SHP77 treated with DMSO at 0.1 percent for 48 hours (cell line): Measurements from ENCODE around the gene YEATS2.
"Not testable (repeated sequence)": the region's sequence is repeated elsewhere in the genome, so short reads cannot be mapped to it uniquely, and the experiment has no call there.

ENCODE experiments used
- DNase-seq: peaks from one replicate; lab custom pipeline; 2025; lab: John Stamatoyannopoulos, UW

Gene YEATS2

DNA sequence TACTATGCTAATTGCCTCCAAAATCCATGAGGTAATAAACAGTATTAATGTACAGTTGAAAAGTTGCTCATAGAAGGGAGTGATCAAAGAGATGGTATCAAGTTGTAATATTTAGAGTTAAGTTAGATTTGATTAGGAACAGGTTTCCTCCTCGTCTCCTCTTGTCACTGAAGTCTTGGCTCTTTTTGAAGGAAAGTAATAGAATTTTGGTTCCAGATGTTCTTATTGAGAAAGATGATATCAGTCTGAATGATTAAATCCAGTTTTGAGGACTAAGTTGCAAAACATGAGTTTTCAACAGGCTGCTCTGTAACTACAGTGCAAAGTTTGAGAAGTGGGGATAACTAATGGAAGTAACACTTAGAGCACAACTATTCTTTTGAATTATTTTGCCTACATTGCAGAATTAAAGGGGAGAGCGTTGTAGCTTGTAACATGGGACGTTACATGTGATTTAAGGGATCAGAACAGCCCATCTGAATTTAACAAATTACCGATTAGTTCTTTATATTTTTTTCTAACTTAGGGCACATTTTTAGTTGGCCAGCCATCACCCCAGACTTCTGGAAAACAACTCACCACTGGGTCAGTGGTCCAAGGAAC lies 79.5 kb downstream of the YEATS2 start:
- no peak for DNase-seq

DNA sequence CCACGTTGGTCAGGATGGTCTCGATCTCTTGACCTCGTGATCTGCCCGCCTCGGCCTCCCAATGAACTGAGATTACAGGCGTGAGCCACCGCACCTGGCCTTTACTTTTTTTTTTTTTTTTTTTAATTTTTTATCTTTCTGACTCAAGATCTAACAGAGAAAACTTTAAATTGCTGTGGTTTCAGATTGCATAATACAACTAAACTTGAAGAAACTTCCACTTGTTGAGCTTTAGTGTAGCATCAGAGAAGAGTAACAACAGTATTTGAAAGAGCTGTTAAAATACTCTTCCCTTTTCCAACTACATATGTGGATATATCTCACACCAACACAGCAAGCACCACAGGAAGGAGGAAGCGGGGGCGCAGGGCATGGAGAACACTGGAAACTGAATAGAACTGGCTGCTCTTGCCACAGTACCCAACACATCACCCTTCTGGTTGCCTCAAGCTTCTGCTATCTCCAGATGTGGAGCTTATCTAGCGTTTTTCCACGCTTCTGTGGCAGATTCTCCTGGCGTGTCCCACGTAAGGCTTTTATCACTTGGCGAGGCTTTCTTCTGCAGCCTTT lies 82.4 kb downstream of the YEATS2 start:
- DNase-seq, result no peak

DNA sequence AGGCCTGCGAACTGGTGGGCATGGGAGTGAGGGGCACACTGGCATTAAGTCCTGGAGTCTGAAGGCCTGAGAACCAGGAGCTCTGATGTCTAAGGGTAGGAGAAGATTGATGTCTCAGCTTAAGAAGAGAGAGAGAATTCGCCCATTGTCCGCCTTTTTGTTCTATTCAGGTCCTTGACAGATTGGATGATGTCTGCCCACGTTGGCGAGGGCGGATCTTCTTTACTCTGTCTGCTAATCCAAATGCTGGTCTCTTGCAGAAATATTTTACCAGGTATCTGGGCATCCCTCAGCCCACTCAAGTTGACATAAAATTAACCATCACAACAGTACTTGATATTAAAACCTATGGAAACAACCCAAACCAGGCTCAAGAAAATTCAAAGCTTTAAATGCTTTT lies 83.6 kb downstream of the YEATS2 start:
- no peak for DNase-seq

DNA sequence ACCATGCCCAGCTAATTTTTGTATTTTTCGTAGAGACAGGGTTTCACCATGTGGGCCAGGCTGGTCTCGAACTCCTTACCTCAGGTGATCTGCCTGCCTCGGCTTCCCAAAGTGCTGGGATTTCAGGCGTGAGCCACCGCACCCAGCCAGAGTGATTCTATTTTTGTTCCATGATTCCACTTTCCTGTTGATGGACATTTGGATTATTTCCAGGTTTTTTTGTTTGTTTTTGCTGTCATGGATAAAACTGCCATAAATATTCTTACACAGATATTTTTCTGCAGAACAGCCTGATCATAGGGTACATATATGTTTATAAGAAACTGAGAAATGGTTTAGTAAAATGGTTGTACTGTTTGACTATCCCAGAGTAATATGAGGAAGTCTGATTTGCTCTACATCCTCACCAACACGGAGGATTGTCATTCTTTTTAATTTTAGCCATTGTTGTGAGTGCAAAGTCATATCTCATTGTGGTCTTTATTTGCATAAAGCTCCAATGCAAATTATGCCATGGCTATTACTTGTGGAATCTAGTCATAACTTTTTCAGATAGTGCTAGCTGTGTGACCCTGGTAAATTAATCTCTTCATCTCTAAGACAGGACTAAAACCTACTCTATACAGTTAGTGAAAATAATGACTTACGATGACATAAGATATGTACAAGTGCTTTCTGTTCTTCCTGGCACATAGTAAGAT lies 85.1 kb downstream of the YEATS2 start:
- DNase-seq, result no peak

DNA sequence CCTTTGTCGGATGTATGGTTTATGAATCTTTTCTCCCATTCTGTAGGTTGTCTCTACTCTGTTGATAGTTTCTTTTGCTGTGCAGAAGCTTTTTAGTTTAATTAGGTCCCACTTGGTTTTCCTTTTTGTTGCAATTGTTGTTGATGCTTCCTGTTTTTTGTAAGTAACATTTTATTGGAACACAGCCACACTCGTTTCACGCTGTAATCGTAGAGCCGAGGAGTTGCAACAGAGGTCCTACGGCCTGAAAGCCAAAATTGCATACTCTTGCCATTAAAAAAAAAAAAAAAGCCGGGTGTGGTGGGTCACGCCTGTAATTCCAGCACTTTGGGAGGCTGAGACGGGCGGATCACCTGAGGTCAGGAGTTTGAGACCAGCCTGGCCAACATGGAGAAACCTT lies 86.9 kb downstream of the YEATS2 start:
- DNase-seq, result not testable (repeated sequence)

DNA sequence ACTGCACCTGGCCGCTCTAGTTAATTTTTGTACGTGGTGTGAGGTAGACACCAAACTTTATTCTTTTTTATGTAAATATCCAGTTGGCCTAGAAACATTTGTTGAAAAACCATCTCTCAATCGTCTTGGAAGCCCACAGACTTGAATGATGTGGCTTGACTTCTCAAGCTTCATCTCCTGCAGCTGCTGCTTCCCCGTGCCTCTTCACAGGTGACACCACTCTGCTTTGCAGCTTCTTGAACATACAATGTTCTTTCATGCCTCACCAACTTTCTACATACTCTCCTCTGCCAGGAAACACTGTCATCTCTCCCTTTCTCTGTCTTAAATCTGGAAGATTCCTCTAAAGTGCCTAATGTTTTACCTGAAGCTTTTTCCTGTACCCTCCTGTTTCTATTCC lies 92.2 kb downstream of the YEATS2 start:
- DNase-seq, result no peak

DNA sequence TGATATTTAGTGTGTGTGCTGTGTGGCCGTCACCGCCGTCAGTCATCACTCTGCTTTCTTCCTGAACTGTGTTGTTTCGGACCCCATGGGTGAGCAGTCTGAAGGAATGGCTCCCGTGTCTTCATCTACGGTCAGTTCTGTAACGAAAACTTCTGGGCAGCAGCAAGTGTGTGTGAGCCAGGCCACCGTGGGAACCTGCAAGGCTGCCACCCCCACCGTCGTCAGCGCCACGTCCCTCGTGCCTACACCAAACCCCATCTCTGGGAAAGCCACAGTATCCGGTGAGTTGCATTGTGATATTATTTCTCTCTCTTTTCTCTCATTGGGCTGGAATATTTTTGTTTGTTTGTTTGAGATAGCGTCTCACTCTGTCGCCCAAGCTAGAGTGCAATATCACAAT lies 93.1 kb downstream of the YEATS2 start:
- DNase-seq, result no peak

DNA sequence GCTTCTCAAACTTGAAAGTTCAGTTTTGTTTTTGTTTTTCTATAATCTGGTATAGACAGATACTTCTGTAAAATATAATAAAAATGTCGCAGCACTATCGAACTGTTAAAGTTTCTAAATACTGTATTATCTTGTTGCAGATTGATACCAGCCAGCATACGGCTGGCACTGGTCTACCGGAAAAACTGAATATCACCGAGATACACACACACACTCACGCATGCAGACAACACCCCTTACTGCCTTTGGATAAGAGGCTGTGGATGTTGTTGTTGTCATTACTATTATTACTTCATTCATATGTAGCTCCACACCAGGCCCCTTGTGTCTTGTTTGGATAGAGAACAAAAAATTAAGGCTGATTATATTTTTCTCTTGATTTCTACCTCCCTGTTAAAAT lies 95.4 kb downstream of the YEATS2 start:
- no peak for DNase-seq

DNA sequence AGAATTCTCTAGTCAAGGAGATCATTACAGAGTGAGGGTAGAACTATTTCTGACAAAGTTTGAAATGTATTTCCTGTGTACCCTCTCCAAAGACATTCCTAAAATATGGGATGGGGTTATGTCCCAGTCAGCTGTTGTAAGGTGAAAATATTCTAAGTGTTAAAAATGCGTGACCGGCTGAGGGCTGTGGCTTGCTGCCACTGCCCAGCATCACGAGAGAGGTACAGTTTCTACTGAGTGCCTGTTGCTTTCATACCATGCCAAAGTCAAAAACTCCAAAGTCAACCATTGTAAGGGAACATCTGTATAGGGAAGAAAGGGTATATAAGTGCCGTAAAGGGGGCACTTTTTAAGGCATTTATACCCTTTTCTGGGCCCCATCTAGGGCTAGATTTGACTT lies 96.9 kb downstream of the YEATS2 start:
- no peak for DNase-seq

DNA sequence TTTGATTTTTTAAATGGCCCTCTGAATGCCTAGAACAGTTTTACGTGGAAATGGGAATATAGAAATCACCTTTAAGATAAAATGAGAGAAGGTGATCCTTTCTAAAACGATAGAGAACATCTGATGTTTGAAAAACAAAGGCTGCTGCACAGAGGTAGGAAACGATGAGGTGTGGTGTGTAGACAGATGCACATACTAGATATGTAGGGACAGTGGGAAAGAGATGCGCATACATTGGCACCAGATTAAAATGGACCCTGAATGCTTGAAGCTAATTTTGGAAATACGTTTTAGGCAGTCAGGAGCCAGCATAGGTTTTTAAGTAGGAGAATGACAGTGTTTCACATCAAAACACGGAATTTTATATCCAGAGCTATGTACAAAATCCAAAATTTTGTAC lies 98.8 kb downstream of the YEATS2 start:
- no peak for DNase-seq

DNA sequence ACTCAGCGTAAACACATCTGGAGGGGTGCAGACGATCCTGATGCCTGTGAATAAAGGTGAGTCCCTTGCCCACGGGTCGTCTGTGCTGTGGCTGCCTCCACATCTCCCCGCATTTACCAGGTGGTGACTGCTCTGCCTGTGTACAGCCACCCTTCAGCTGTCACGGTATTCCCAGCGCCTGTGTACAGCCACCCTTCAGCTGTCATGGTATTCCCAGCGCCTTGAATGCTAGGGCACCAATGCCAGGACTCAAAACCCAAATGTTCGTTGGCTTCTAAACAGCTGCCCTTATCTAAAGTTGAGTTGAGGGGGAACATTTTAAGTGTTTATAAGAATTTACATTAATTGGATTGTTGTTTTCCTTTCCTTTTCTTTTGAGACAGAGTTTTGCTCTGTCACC lies 100.4 kb downstream of the YEATS2 start:
- no peak for DNase-seq

DNA sequence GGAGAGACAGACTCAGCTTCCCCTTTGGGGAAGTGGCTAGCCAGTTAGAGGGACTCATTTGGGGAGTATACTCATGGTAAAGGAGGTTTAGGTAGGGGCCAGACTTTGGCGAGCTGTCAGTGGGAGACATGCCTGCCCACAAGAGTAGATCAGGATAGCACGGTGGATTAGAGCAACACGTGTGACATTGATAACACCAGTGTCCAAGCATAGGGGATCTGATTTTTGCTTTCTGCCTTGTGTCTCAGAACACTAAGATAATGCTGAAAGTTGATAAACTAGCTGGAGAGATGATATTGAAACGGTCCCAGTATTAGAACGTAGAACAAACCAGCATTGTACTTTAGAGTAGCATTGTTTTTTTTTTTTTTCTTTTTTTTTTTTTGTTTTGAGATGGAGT lies 101.9 kb downstream of the YEATS2 start:
- no peak for DNase-seq

DNA sequence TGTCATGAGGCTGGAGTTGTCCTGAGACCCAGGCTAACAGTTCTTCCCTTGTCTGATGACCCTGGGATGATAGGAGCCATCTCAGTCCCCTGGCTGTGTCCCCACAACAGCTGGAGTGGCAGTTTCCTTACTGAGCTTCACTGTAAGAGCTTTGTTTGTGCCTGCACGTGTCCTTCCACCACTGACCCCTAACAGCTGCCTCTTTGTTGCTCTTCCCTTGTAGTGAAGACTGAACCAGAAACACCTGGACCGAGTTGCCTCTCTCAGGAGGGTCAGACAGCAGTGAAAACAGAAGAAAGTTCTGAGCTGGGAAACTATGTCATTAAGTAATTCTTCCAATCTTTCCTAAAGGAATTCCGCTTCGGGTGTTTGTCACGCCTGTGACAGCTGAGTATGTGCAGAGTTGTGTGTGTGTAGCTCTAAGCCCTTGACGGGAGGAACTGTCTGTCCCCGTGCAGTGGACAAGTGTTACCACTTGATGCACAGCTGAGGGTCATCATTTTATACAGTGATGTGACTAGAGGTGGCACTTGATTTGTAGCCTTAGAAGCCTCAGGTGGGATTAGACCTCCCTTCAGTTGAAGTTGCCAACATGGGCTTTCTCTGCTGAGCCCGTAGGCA lies 102.8 kb downstream of the YEATS2 start:
- no peak for DNase-seq

DNA sequence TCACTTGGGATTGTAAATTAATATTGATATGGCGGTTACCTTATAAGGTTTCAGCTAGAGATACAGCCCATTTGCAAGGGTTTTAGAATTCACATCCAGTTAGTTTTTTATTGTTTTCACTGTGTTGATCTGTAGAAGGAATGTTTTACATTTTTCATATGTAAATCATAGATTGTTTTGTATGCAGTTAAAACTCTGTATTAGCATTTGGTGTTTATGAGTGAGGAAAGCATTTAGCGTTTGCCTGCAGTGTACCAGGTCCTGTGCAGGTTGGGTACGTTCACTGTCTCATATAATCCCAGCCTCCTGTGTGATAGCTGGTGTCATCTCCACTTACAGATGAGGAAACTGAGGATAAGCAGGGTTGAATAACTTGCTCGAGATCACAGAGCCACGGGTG lies 104.0 kb downstream of the YEATS2 start:
- DNase-seq, result no peak

DNA sequence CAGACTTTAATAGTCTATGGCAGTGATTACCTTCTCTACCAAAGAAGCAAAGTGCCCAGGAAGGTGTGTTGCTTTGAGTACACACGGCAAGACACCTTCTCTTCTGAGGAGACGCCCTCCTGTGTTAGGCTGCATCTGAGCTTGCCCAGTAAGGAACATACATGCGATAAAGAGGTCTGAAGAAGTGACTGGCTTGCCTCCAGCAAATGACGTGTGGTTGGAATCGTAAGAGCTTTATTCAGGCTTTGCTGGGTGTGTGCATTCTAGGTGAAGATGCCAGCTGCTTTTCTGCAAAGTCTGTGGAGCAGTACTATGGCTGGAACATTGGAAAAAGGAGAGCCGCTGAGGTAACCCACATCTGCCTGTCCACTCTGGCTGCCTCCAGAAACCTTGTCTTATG lies 105.4 kb downstream of the YEATS2 start:
- DNase-seq, result no peak

DNA sequence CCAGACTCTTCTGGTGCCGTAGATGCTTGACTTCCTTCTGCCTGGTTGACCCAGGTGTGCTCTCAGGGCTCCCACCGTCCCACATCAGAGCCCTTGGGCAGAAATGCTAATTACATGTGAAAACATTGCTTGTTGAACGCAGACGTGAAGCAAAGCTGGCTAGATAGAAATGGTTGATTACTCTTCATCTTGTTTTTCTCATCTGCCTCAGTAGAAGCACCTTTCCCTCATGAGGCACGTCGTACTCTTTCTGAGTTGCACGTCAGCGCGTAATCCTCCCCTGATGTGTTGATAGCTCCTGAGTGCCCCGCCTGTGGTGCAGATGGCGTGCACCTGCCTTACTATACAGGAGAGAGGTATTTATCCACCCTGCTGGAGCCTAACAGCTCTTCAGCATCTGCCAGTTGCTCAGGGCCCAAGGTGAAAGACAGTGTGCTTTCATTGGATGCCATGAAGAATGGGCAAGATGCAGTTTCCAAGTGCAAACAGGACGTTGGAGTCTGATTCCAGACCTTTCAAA lies 109.7 kb downstream of the YEATS2 start:
- DNase-seq, result peak; percentile 79

DNA sequence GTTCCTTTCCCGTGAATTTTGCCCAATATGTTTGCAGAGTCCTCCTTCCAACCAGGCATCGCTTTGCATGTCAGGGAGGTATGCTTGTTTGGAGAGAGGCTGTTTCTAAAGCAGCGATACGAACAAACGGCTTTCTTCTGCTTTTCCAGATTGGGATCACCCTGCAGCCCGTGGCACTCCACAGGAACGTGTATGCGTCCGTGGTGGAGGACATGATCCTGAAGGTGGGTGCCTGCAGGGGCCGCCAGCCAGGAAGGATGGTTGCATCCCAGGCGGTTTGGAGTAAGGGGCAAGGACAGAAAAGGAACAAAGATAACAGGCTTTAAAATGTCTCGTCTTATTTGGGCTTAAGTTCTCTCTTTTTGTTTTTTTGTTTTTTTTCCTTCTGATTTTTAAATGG lies 110.3 kb downstream of the YEATS2 start:
- no peak for DNase-seq

DNA sequence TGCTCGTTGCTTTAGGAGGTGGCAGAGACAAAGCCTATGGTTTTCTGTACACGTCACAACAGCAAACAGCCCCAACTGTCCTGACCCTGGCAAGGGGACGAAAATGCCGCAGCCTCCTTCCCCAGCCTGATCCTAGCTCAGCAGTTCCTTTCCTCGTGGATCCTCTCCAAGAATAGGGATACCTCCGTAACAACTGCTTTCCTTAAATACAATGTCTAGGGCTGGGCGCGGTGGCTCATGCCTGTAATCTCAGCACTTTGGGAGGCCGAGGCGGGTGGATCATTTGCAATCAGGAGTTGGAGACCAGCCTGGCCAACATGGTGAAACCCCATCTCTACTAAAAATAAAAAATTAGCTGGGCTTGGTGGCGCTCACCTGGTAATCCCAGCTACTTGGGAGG lies 110.8 kb downstream of the YEATS2 start:
- DNase-seq, result no peak

DNA sequence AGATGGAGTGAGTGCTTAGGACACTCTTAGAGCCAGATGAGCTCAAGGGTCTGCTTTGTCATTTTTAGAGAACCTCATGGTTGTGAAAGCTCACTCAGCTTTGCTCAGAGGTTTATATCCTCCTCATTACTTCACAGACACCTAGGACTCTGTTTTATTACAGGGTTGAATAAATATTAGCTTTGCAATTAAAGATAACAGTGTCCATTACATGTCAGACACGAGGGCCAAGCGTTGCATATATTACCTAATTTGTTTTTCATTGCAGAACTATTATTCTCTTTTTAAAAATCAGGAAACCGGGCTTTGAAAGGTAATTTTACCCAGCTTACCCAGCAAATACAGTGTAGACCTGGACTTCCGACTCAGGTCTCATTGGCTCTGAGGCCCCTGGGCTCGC lies 111.7 kb downstream of the YEATS2 start:
- no peak for DNase-seq

DNA sequence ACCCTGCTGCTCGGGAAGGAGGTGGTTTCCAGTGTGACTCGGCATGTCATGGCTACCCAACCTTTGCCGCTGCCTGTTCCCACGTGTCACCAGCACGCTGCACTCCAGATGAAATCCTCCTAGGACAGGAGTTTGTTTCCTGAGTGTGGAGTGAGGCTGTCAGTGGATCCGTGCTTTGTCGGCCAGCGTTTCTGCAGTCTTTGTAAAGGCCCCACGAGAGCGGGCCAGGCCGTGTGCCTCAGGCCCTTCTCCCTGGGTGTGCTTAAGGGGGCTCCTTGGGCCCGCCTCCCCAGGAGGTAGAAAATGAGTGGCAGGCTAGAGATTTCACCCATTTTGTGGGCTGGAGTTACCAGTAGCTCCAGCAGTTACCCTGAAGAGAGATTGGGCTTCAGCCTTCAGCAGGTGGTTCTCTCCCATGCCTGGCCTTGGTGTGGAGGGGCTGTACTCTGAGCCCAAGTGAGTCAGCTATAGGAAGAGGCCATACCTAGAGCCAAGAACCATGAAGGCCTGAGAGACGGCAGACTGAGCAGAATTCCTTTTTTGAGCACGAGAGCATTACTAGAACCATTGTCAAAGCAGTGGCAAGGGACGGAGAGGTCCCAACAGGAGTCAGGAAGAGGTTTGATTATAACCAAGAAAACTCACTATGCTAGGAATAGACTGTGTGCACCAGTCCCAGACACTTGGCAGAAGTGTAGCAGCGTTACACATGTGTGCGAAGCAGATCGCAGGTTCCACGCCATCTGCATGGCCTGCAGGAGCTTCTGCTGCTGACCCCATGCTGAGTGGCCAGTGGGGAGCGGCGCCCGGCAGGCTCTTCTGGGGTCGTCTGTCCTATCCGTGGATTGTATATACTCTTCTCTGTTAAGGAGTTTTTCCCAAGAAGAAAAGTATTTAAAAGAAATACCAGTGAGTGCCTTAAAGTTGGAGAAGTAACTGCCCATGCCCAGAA lies 113.3 kb downstream of the YEATS2 start:
- DNase-seq, result no peak

DNA sequence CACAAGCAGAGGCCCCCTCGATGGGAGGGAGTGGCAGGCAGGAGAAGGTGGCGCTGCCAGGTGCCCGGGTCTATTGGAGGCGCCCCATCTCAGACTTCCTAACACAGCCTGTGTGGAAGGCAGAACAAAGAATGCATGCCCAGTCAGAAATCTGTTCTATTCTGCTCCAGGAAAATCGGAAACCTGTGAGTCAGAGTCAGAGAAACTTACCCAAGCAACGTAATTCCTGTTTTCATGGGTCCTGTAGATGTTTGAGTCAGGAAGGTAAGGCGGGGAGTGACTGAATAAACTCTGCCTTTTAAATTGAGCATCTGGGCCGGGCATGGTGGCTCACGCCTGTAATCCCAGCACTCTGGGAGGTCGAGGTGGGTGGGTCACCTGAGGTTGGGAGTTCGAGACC lies 114.0 kb downstream of the YEATS2 start:
- no peak for DNase-seq
